Transverse colon (tissue), 4 donors: Measurements from ENCODE around the gene AMOTL1.
"Not testable (repeated sequence)": the region's sequence is repeated elsewhere in the genome, so short reads cannot be mapped to it uniquely, and the experiment has no call there.

Experiments used
- CTCF ChIP-seq, 5 experiments: fragments of 200-600 bp in 3 of 5; fragments of 450-650 bp in 2 of 5; sonication (generic) in 3 of 5; IDR thresholded peaks; 1 replicate in 2 of 5; 2 replicates in 3 of 5; pipeline ENCODE4 v1.5.1; 2016 to 2017; ENCODE audit warnings: antibody characterized with exemption in 5 of 5, inconsistent platforms in 3 of 5, mild to moderate bottlenecking in 2 of 5, moderate library complexity in 1 of 5
- EP300 ChIP-seq: sonication (generic); formaldehyde crosslinking; IDR thresholded peaks from one replicate; pipeline ENCODE4 v1.6.1; 2017; ENCODE audit warnings: antibody characterized with exemption, low read depth
- POLR2A ChIP-seq: fragments of 450-650 bp; IDR thresholded peaks from one replicate; pipeline ENCODE4 v1.6.1; 2016; ENCODE audit warnings: antibody characterized with exemption, mild to moderate bottlenecking, moderate library complexity
- POLR2AphosphoS5 ChIP-seq, 3 donors: sonication (generic); formaldehyde crosslinking; IDR thresholded peaks; one replicate each; pipeline ENCODE4 v1.6.1; 2016; ENCODE audit warnings: antibody characterized with exemption in 3 of 3

- not testable (repeated sequence) for TF ChIP-seq POLR2AphosphoS5 (IDR thresholded peaks at IDR 0.05); CTCF (IDR thresholded peaks at IDR 0.05); POLR2A; EP300
These were observed 44.9 kb downstream of the AMOTL1 start for GRCh38 chr11:94812724-94813720.
